ENCODE measurements around the gene CACNG6. TPM values are rescaled to one million over a fixed set of nuclear protein-coding genes. Genes with fewer than 3 reads are reported as not detected.

Gene CACNG6
- total RNA-seq, 1 experiment from 2014 or later = 2.5 TPM

DNA sequence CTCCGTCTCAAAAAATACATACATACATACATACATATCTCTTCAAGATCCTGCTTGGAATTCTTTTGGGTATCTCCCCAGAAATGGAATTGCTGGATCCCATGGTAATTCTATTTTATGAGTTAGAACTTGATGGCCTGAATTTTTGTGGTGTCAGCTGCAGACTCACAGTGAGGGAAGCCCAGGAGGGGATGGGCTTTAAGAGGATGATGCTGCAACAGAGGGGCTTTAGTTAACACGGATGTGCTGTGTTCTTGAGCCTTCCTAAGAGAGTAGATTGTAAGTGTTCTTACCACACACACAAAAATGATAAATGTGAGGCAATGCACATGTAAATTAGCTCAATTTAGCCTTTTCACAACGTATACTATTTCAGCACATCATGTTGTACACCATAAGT is 31.8 kb downstream of the CACNG6 start:
- ChIA-PET CTCF (interaction anchor here (0.6 to 4.8 kb wide), 46 partner anchors 8 to 428 kb away, joined by 3 to 54 read pairs (median 7); partner anchors contain the start of genes CACNG6, MYADM, PRKCG and PRPF31), POLR2A (interaction anchor here (1.2 to 1.6 kb wide), 5 partner anchors 35 to 155 kb away, joined by 3 to 11 read pairs (median 6); partner anchors contain the start of gene MYADM)
- peaks cover 14% of the 10 kb centered on the region for H3K27me3 Mint-ChIP-seq (ENCODE audit: low read depth)
- DNase-seq (ENCODE audit: low spot score) = no peak
- TF ChIP-seq CREB1 (CRISPR knock-in tag; IDR thresholded peaks at IDR 0.05) (no peak), ZNF423 (CRISPR knock-in tag; IDR thresholded peaks at IDR 0.05) (no peak), NFATC4 (CRISPR knock-in tag; IDR thresholded peaks at IDR 0.05) (no peak), SMAD3 (CRISPR knock-in tag; IDR thresholded peaks at IDR 0.05; ENCODE audit: borderline replicate concordance) (no peak), JUN (CRISPR knock-in tag; IDR thresholded peaks at IDR 0.05) (no peak), ZNF121 (CRISPR knock-in tag; IDR thresholded peaks at IDR 0.05) (no peak), RORB (CRISPR knock-in tag; IDR thresholded peaks at IDR 0.05) (no peak), ZNF232 (CRISPR knock-in tag; IDR thresholded peaks at IDR 0.05) (no peak), SMAD4 (CRISPR knock-in tag; IDR thresholded peaks at IDR 0.05) (no peak), TEAD4 (CRISPR knock-in tag; IDR thresholded peaks at IDR 0.05) (no peak)
- TF ChIP-seq, protein P1, sequence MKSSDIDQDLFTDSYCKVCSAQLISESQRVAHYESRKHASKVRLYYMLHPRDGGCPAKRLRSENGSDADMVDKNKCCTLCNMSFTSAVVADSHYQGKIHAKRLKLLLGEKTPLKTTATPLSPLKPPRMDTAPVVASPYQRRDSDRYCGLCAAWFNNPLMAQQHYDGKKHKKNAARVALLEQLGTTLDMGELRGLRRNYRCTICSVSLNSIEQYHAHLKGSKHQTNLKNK (CRISPR knock-in tag; IDR thresholded peaks at IDR 0.05) = no peak
- TF ChIP-seq, protein P2, sequence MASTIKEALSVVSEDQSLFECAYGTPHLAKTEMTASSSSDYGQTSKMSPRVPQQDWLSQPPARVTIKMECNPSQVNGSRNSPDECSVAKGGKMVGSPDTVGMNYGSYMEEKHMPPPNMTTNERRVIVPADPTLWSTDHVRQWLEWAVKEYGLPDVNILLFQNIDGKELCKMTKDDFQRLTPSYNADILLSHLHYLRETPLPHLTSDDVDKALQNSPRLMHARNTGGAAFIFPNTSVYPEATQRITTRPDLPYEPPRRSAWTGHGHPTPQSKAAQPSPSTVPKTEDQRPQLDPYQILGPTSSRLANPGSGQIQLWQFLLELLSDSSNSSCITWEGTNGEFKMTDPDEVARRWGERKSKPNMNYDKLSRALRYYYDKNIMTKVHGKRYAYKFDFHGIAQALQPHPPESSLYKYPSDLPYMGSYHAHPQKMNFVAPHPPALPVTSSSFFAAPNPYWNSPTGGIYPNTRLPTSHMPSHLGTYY (CRISPR knock-in tag; IDR thresholded peaks at IDR 0.05) = no peak
- TF ChIP-seq, protein P3, sequence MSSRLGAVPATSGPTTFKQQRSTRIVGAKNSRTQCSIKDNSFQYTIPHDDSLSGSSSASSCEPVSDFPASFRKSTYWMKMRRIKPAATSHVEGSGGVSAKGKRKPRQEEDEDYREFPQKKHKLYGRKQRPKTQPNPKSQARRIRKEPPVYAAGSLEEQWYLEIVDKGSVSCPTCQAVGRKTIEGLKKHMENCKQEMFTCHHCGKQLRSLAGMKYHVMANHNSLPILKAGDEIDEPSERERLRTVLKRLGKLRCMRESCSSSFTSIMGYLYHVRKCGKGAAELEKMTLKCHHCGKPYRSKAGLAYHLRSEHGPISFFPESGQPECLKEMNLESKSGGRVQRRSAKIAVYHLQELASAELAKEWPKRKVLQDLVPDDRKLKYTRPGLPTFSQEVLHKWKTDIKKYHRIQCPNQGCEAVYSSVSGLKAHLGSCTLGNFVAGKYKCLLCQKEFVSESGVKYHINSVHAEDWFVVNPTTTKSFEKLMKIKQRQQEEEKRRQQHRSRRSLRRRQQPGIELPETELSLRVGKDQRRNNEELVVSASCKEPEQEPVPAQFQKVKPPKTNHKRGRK (CRISPR knock-in tag; IDR thresholded peaks at IDR 0.05; ENCODE audit: borderline replicate concordance) = no peak
- TF ChIP-seq, protein P4, sequence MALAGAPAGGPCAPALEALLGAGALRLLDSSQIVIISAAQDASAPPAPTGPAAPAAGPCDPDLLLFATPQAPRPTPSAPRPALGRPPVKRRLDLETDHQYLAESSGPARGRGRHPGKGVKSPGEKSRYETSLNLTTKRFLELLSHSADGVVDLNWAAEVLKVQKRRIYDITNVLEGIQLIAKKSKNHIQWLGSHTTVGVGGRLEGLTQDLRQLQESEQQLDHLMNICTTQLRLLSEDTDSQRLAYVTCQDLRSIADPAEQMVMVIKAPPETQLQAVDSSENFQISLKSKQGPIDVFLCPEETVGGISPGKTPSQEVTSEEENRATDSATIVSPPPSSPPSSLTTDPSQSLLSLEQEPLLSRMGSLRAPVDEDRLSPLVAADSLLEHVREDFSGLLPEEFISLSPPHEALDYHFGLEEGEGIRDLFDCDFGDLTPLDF (CRISPR knock-in tag; IDR thresholded peaks at IDR 0.05) = no peak
- 0 out of 2 replicates have a peak, but pooled peaks cover 2% of the 10 kb centered on the region for H3K36me3 Mint-ChIP-seq
- no peak overlapping the region for H3K4me3 Mint-ChIP-seq
- H3K9me3 Mint-ChIP-seq = no peaks in the 10 kb centered on the region
- ATAC-seq = no peak
- no peak overlapping the region for H3K27ac Mint-ChIP-seq
- peaks cover 14% of the 10 kb centered on the region for H3K4me1 Mint-ChIP-seq

DNA sequence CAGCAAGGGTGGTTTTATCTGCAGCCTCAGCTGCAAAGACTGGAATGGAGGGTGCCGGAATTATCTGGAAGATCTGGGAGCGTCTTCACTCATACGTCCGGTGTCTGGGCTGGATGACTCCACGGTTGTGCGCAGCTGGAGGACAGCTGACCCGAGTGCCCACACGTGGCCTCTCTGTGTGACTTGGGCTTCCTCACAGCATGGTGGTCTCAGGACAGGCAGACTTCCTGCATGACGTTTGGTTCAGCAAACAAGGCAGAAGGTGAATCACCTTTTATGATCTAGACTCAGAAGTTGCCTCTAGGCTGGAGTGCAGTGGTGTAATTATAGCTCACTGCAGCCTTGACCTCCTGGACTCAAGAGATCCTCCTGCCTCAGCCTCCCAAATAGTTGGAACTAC is 33.2 kb downstream of the CACNG6 start:
- 0 out of 2 replicates have a peak, but pooled peaks cover 2% of the 10 kb centered on the region for H3K36me3 Mint-ChIP-seq
- peaks cover 23% of the 10 kb centered on the region for H3K4me1 Mint-ChIP-seq
- H3K9me3 Mint-ChIP-seq = no peaks in the 10 kb centered on the region
- POLR2A ChIA-PET = interaction anchor here (0.7 to 1.6 kb wide), 3 partner anchors 44 to 232 kb away, joined by 4 to 11 read pairs (median 6); partner anchors contain the start of gene MYADM
- no peak overlapping the region for H3K27ac Mint-ChIP-seq
- DNase-seq (ENCODE audit: low spot score) (no peak), ATAC-seq (no peak)
- no peak overlapping the region for H3K4me3 Mint-ChIP-seq
- peaks cover 6% of the 10 kb centered on the region for H3K27me3 Mint-ChIP-seq (ENCODE audit: low read depth)
- CTCF ChIA-PET = interaction anchor here (0.6 to 4.8 kb wide), 17 partner anchors 10 to 215 kb away, joined by 3 to 54 read pairs (median 7); partner anchors contain the start of gene CACNG8
- TF ChIP-seq TEAD4 (CRISPR knock-in tag; IDR thresholded peaks at IDR 0.05) (no peak), KAT7 (CRISPR knock-in tag; IDR thresholded peaks at IDR 0.05; ENCODE audit: borderline replicate concordance) (no peak), SOX15 (CRISPR knock-in tag; IDR thresholded peaks at IDR 0.05) (no peak), ATF1 (CRISPR knock-in tag; IDR thresholded peaks at IDR 0.05) (no peak), ZNF138 (CRISPR knock-in tag; conservative IDR thresholded peaks at IDR 0.05) (no peak), TP53 (CRISPR knock-in tag; IDR thresholded peaks at IDR 0.05) (no peak), MXD4 (CRISPR knock-in tag; IDR thresholded peaks at IDR 0.05; ENCODE audit: borderline replicate concordance) (no peak), NFYB (CRISPR knock-in tag; conservative IDR thresholded peaks at IDR 0.05; ENCODE audit: low read depth) (no peak), JAZF1 (CRISPR knock-in tag; IDR thresholded peaks at IDR 0.05) (no peak), NFATC4 (CRISPR knock-in tag; IDR thresholded peaks at IDR 0.05) (no peak), ZNF317 (CRISPR knock-in tag; IDR thresholded peaks at IDR 0.05; ENCODE audit: borderline replicate concordance, low read depth) (no peak)
- TF ChIP-seq, protein P5, sequence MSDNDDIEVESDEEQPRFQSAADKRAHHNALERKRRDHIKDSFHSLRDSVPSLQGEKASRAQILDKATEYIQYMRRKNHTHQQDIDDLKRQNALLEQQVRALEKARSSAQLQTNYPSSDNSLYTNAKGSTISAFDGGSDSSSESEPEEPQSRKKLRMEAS (CRISPR knock-in tag; IDR thresholded peaks at IDR 0.05) = no peak
- TF ChIP-seq, protein P6, sequence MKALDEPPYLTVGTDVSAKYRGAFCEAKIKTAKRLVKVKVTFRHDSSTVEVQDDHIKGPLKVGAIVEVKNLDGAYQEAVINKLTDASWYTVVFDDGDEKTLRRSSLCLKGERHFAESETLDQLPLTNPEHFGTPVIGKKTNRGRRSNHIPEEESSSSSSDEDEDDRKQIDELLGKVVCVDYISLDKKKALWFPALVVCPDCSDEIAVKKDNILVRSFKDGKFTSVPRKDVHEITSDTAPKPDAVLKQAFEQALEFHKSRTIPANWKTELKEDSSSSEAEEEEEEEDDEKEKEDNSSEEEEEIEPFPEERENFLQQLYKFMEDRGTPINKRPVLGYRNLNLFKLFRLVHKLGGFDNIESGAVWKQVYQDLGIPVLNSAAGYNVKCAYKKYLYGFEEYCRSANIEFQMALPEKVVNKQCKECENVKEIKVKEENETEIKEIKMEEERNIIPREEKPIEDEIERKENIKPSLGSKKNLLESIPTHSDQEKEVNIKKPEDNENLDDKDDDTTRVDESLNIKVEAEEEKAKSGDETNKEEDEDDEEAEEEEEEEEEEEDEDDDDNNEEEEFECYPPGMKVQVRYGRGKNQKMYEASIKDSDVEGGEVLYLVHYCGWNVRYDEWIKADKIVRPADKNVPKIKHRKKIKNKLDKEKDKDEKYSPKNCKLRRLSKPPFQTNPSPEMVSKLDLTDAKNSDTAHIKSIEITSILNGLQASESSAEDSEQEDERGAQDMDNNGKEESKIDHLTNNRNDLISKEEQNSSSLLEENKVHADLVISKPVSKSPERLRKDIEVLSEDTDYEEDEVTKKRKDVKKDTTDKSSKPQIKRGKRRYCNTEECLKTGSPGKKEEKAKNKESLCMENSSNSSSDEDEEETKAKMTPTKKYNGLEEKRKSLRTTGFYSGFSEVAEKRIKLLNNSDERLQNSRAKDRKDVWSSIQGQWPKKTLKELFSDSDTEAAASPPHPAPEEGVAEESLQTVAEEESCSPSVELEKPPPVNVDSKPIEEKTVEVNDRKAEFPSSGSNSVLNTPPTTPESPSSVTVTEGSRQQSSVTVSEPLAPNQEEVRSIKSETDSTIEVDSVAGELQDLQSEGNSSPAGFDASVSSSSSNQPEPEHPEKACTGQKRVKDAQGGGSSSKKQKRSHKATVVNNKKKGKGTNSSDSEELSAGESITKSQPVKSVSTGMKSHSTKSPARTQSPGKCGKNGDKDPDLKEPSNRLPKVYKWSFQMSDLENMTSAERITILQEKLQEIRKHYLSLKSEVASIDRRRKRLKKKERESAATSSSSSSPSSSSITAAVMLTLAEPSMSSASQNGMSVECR (CRISPR knock-in tag; IDR thresholded peaks at IDR 0.05; ENCODE audit: borderline replicate concordance) = no peak
- TF ChIP-seq, protein P7, sequence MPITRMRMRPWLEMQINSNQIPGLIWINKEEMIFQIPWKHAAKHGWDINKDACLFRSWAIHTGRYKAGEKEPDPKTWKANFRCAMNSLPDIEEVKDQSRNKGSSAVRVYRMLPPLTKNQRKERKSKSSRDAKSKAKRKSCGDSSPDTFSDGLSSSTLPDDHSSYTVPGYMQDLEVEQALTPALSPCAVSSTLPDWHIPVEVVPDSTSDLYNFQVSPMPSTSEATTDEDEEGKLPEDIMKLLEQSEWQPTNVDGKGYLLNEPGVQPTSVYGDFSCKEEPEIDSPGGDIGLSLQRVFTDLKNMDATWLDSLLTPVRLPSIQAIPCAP (CRISPR knock-in tag; IDR thresholded peaks at IDR 0.05) = no peak
